ENCODE measurements around the gene NOS1. TPM values are rescaled to one million over a fixed set of nuclear protein-coding genes. Genes with fewer than 3 reads are reported as not detected.
A peak's percentile ranks its signal among the peaks of the same experiment; 100 is the strongest.

The NOS1 gene
- total RNA-seq, 4 donors from 2014 or later: 0.13 to 2.8 (median 0.73) TPM; not detected in 1

- H3K36me3 ChIP-seq: no peaks in the 10 kb centered on the region
- no peak overlapping the region for H3K4me3 ChIP-seq (replicated peaks in 1 of 3)
- intact Hi-C loops (cut with DNase I): no loop called here
- no peak for TF ChIP-seq CTCF (IDR thresholded peaks at IDR 0.05)
- no peak for TF ChIP-seq POLR2A (IDR thresholded peaks at IDR 0.05)
- H3K9me3 ChIP-seq: no peaks in the 10 kb centered on the region
- DNase-seq: no peak
- no peaks in the 10 kb centered on the region for H3K27me3 ChIP-seq
- no peak overlapping the region for H3K27ac ChIP-seq
- WGBS, 2 donors: 45 to 57% methylated on average over 4 of the region's 4 CpGs
- H3K4me1 ChIP-seq: no peaks in the 10 kb centered on the region
These were observed 18.1 kb downstream of the NOS1 start for GRCh38 chr12:117343296-117343695.

- intact Hi-C loops (cut with DNase I): no loop called here
- H3K27me3 ChIP-seq: no peaks in the 10 kb centered on the region
- WGBS, 2 donors: 41 to 46% methylated on average over 2 of the region's 2 CpGs
- no peak overlapping the region for H3K4me3 ChIP-seq (replicated peaks in 1 of 3)
- H3K36me3 ChIP-seq: no peaks in the 10 kb centered on the region
- DNase-seq: no peak
- H3K4me1 ChIP-seq: no peaks in the 10 kb centered on the region
- TF ChIP-seq POLR2A (IDR thresholded peaks at IDR 0.05) (no peak), CTCF (IDR thresholded peaks at IDR 0.05) (no peak)
- no peaks in the 10 kb centered on the region for H3K9me3 ChIP-seq
- no peak overlapping the region for H3K27ac ChIP-seq
These were observed 18.7 kb downstream of the NOS1 start for GRCh38 chr12:117342682-117343081.

GRCh38 chr12:117342247-117342646, 19.2 kb downstream of the NOS1 start:
- 87 to 93% methylated on average over 4 of the region's 4 CpGs for WGBS, 2 donors
- DNase-seq: no peak
- Histone ChIP-seq H3K4me3 (replicated peaks in 1 of 3) (no peak overlapping the region), H3K9me3 (no peaks in the 10 kb centered on the region), H3K27me3 (no peaks in the 10 kb centered on the region), H3K36me3 (no peaks in the 10 kb centered on the region), H3K4me1 (no peaks in the 10 kb centered on the region), H3K27ac (no peak overlapping the region)
- no peak for TF ChIP-seq POLR2A (IDR thresholded peaks at IDR 0.05)
- no peak for TF ChIP-seq CTCF (IDR thresholded peaks at IDR 0.05)
- intact Hi-C loops (cut with DNase I): no loop called here

GRCh38 chr12:117339104-117339503, 22.3 kb downstream of the NOS1 start:
- Histone ChIP-seq H3K27ac (no peak overlapping the region), H3K36me3 (no peaks in the 10 kb centered on the region), H3K4me3 (replicated peaks in 1 of 3) (no peak overlapping the region), H3K9me3 (no peaks in the 10 kb centered on the region), H3K27me3 (no peaks in the 10 kb centered on the region), H3K4me1 (peaks cover 10 to 11% of the 10 kb centered on the region in 2 donors)
- no peak for DNase-seq
- intact Hi-C loops (cut with DNase I): no loop called here
- WGBS, 2 donors: 47 to 61% methylated on average over 4 of the region's 4 CpGs
- TF ChIP-seq POLR2A (IDR thresholded peaks at IDR 0.05) (no peak), CTCF (IDR thresholded peaks at IDR 0.05) (no peak)

DNA sequence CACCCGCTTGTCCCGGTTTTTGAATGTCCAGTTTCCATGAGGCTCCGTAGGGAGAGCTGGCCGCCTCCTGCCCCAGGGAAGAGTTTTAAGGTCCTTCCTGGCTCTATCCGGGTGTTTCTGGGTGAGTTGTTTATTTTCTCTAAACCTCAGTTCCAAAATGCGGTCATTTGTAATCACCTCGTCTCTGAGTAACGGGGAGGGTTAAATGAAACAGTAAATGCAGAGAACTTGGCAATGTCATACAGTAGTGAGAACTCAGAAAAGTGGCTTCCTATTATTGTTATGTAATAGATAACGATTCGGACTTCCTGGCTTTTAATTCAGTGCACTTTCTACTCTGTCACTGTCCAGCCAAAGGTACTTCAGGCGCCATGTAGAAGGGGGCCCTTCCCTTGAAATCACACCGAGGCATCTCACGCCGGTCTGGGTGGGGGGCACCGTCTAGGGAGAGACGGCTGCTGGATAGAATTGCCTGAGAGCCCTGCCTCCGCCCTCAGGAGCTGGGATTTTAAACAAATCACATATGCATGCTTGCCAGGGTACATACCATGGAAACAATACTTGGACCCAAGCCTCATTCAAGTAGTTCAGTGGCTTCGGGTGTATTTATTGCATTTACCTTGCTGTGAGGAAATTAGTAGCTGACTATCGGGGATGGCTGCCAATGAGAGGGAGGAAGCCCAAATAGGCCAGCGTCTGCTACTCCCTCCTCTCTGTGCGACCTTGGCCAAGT, 26.4 kb downstream of the NOS1 start:
- Histone ChIP-seq H3K4me3 (replicated peaks in 1 of 3) (no peak overlapping the region), H3K27ac (no peak overlapping the region), H3K27me3 (no peaks in the 10 kb centered on the region), H3K9me3 (no peaks in the 10 kb centered on the region), H3K36me3 (no peaks in the 10 kb centered on the region), H3K4me1 (peaks cover 14 to 18% of the 10 kb centered on the region in 2 donors)
- intact Hi-C loops (cut with DNase I): no loop called here
- no peak for TF ChIP-seq POLR2A (IDR thresholded peaks at IDR 0.05)
- TF ChIP-seq CTCF (IDR thresholded peaks at IDR 0.05): no peak
- 15 to 17% methylated on average over 21 of the region's 21 CpGs for WGBS, 2 donors
- DNase-seq: peak; percentile 15 to 18

Data from thyroid gland (tissue), 4 donors.